Brain microvascular endothelial cell (primary cell): Measurements from ENCODE around the gene NODAL.
"Not testable (repeated sequence)": the region's sequence is repeated elsewhere in the genome, so short reads cannot be mapped to it uniquely, and the experiment has no call there.

Experiments used
- DNase-seq: peaks from one replicate; pipeline ENCODE4 v3.0.0-alpha.2; 2020
- H3K27ac ChIP-seq: fragments of 250-450 bp; sonication (Bioruptor Pico); 2 replicates; pipeline ENCODE4 v1.5.1; 2020; ENCODE audit warnings: mild to moderate bottlenecking, moderate library complexity
- H3K27me3 ChIP-seq: fragments of 250-450 bp; sonication (Bioruptor Pico); replicated peaks from 2 replicates; pipeline ENCODE4 v1.5.1; 2020; ENCODE audit warnings: mild to moderate bottlenecking
- H3K36me3 ChIP-seq: fragments of 250-450 bp; sonication (Bioruptor Pico); replicated peaks from 2 replicates; pipeline ENCODE4 v1.5.1; 2020; ENCODE audit warnings: mild to moderate bottlenecking
- H3K4me3 ChIP-seq: 2 replicates; pipeline ENCODE4 v1.5.1; 2011; ENCODE audit warnings: low read depth, mild to moderate bottlenecking, control low read depth, low read length, moderate library complexity
- CTCF ChIP-seq: IDR thresholded peaks from 2 replicates; pipeline ENCODE4 v1.5.1; 2011; ENCODE audit warnings: low read depth, mild to moderate bottlenecking, moderate library complexity, low read length, control low read depth, inconsistent platforms; ENCODE audit errors: missing control alignments
- in situ Hi-C: cut with HindIII; loops from 2 replicates; pipeline ENCODE4 v1.10.0; 2017; ENCODE audit warnings: low sequenced_read_pairs, low pct_ligation_motif_present

Gene NODAL

GRCh38 chr10:70441161-70441894 is at the start of gene NODAL:
Gene NODAL (minus strand): TSS chr10:70441681. CDS start chr10:70441667, 14 bp downstream.
- no peaks in the 10 kb centered on the region for H3K36me3 ChIP-seq
- no peak for DNase-seq
- peaks cover 32% of the 10 kb centered on the region for H3K27me3 ChIP-seq
- TF ChIP-seq CTCF: no peak
- H3K27ac ChIP-seq: no peak within 1 kb of the TSS
- H3K4me3 ChIP-seq: peak within 1 kb of the TSS; percentile 31
- in situ Hi-C loops: no loop called here

DNA sequence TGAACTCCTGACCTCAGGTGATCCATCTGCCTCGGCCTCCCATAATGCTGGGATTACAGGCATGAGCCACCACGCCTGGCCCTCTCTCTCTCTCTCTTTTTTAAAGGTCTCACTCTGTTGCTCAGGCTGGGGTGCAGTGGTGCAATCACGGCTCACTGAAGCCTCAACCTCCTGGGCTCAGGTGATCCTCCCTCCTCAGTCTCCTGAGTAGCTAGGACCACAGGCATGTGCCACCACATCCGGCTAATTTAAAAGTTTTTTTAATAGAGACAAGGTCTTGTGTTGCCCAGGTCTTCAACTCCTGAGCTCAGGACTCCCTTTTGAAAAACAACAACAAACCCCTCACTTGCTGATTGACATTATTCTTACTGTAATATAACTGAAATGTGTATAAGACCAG is 48.7 kb upstream of the NODAL start:
- Histone ChIP-seq H3K27ac (no peak overlapping the region), H3K27me3 (no peaks in the 10 kb centered on the region), H3K36me3 (no peaks in the 10 kb centered on the region), H3K4me3 (no peak overlapping the region)
- in situ Hi-C loops: no loop called here
- DNase-seq: no peak
- TF ChIP-seq CTCF: no peak

GRCh38 chr10:70487824-70488223 is 46.3 kb upstream of the NODAL start:
- Histone ChIP-seq H3K27me3 (no peaks in the 10 kb centered on the region), H3K27ac (no peak overlapping the region), H3K36me3 (no peaks in the 10 kb centered on the region), H3K4me3 (no peak overlapping the region)
- DNase-seq: no peak
- in situ Hi-C loops: no loop called here
- no peak for TF ChIP-seq CTCF

DNA sequence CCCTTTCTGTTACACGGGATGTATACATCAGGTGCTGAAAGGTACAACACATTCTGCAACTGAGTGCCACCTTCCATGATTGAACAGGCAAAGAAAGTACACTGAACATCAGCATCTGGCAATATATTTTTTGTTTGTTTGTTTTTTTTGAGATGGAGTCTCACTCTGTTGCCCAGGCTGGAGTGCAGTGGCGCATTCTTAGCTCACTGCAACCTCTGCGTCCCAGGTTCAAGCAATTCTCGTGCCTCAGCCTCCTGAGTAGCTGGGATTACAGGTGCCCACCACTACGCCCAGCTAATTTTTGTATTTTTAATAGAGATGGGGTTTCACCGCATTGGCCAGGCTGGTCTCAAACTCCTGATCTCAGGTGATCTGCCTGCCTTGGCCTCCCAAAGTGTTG is 42.4 kb upstream of the NODAL start:
- H3K27ac ChIP-seq, H3K27me3 ChIP-seq, H3K36me3 ChIP-seq, H3K4me3 ChIP-seq, in situ Hi-C loops, DNase-seq: not testable (repeated sequence)

DNA sequence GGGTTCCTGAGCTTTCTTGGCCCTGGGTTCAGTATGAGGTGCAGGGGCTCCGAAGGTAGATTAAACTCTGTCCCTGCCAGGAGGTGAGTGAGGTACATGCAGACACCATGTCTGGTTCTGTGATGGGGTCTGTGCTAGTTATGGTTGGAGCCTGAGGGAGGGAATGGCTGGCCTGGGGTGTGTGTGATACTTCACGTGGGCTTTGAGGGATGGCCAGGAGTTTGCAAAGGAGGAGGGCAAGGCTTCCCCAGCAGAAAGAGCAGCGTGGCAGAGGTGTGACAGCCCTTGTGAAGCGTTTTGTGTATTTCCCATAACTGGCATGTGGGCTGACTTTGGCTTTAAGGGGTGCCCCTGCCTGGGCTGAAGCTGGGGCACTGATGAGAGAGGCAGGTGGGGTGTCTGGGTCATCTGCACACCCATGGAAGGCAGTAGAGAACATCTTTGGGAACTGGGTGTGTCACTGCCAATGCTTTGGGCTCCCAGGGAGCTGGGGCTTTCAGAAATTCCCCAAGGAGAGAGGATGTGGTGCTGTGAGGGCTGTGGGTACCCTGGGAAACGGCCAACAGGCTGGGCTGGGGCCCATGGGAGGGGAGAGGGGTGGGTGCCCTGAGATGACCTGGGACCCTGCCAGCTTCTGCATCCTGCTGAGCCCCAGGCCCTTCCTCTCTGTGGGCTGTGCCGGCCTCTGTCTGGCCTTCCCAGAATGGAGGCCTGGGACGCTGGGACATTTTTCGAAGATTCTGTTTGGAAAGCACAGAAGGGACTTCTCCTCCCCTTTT is 41.7 kb upstream of the NODAL start:
- Histone ChIP-seq H3K36me3 (no peaks in the 10 kb centered on the region), H3K27me3 (no peaks in the 10 kb centered on the region), H3K27ac (no peak overlapping the region), H3K4me3 (no peak overlapping the region)
- TF ChIP-seq CTCF: no peak
- DNase-seq: no peak
- in situ Hi-C loops: no loop called here

DNA sequence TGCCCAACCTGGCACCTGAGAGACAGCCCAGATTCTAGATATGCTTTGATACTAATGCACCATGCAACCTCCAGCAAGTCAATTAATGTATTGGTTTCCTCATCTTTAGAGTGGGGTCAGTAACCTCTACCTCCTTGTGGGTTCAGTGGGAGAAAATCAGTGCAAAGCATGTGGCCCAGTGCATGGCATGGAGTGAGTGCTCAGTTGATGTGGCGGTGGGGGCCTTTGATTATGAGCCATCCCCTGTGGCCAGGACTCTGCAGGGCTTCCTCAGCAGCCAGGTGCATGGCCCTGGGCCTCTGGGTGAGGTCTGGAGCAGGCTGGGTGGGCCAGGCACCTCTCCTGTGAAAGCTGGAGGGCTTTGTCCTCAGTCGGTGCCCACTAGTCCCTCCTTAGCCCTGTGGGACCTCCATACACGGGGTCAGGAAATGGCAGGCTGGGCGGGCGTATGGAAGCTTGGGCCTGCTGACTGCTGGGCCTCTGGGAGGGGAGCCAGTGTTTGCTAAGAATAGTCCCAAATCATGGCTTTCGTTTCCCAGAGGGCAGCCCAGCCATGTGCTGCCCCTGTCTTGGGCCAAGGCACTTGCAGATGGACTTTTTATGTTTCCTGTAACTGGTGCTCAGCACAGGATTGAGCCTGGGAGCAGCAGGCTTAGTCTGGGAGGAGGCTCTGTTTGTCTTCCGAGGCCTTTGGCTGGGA is 40.5 kb upstream of the NODAL start:
- in situ Hi-C loops: no loop called here
- DNase-seq: no peak
- Histone ChIP-seq H3K4me3 (no peak overlapping the region), H3K36me3 (no peaks in the 10 kb centered on the region), H3K27me3 (no peaks in the 10 kb centered on the region), H3K27ac (no peak overlapping the region)
- no peak for TF ChIP-seq CTCF
